GM18517 (cell line): ENCODE results near the gene CLPX.
"Not testable (repeated sequence)": the region's sequence is repeated elsewhere in the genome, so short reads cannot be mapped to it uniquely, and the experiment has no call there.

ENCODE experiments used
- ATAC-seq: cut with Tn5 transposase; IDR thresholded peaks from one replicate; pipeline ENCODE4 v1.9.1; 2021; ENCODE audit warnings: mild to moderate bottlenecking, moderate library complexity; ENCODE audit not compliant: unreplicated experiment

The CLPX gene

GRCh38 chr15:65184868-65185717 lies at the start of gene CLPX:
Gene CLPX (minus strand): TSS chr15:65185342. CDS start chr15:65185153, 189 bp downstream.
- peak; percentile 74 for ATAC-seq

GRCh38 chr15:65233696-65234095 lies 48.6 kb upstream of the CLPX start:
- ATAC-seq = no peak

- ATAC-seq = no peak
Observed at GRCh38 chr15:65232520-65232919, 47.4 kb upstream of the CLPX start.

- no peak for ATAC-seq
Observed at GRCh38 chr15:65231306-65231705, 46.2 kb upstream of the CLPX start.

GRCh38 chr15:65226901-65227300 lies 41.8 kb upstream of the CLPX start:
- ATAC-seq = not testable (repeated sequence)

GRCh38 chr15:65226221-65226620 lies 41.1 kb upstream of the CLPX start:
- no peak for ATAC-seq

GRCh38 chr15:65223996-65224395 lies 38.9 kb upstream of the CLPX start:
- no peak for ATAC-seq

GRCh38 chr15:65222891-65223290 lies 37.7 kb upstream of the CLPX start:
- ATAC-seq = no peak

GRCh38 chr15:65221697-65222096 lies 36.6 kb upstream of the CLPX start:
- ATAC-seq = no peak

GRCh38 chr15:65219137-65219536 lies 34.0 kb upstream of the CLPX start:
- no peak for ATAC-seq

GRCh38 chr15:65217526-65218482 lies 32.7 kb upstream of the CLPX start:
- ATAC-seq = no peak

GRCh38 chr15:65215496-65215895 lies 30.4 kb upstream of the CLPX start:
- ATAC-seq = no peak

- ATAC-seq = no peak
Observed at GRCh38 chr15:65214010-65214409, 28.9 kb upstream of the CLPX start.

- no peak for ATAC-seq
Observed at GRCh38 chr15:65213241-65213640, 28.1 kb upstream of the CLPX start.

- no peak for ATAC-seq
Observed at GRCh38 chr15:65212097-65212496, 27.0 kb upstream of the CLPX start.

GRCh38 chr15:65211482-65211982 lies 26.4 kb upstream of the CLPX start:
- ATAC-seq = no peak

- no peak for ATAC-seq
Observed at GRCh38 chr15:65210770-65211481, 25.8 kb upstream of the CLPX start, which contains the start of gene CILP. Gene CILP (minus strand): TSS chr15:65211473. CDS start chr15:65209755, 1,718 bp downstream.

GRCh38 chr15:65209701-65210643 lies 24.8 kb upstream of the CLPX start:
- ATAC-seq = no peak

- ATAC-seq = no peak
Observed at GRCh38 chr15:65208647-65209046, 23.5 kb upstream of the CLPX start.
